SK-N-SH treated with all-trans-retinoic acid at 6 μM for 48 hours (cell line): Measurements from ENCODE around the gene TLL2.

ENCODE experiments used
- ARNTL ChIP-seq: fragments of 450-650 bp; formaldehyde crosslinking; IDR thresholded peaks from 2 replicates; pipeline ENCODE4 v1.5.0; 2020; ENCODE audit warnings: low read depth, mild to moderate bottlenecking, moderate library complexity, borderline replicate concordance
- ESRRG ChIP-seq: fragments of 250-450 bp; sonication (Bioruptor Pico); IDR thresholded peaks from 2 replicates; pipeline ENCODE4 v1.6.1; 2021; ENCODE audit warnings: mild to moderate bottlenecking
- PATZ1 ChIP-seq: fragments of 250-450 bp; sonication (Bioruptor Pico); IDR thresholded peaks from 2 replicates; pipeline ENCODE4 v1.8.0; 2020; ENCODE audit warnings: mild to moderate bottlenecking, moderate library complexity, borderline replicate concordance
- ZC3H10 ChIP-seq: fragments of 250-450 bp; sonication (Bioruptor Pico); IDR thresholded peaks from 2 replicates; pipeline ENCODE4 v1.5.1; 2021; ENCODE audit warnings: mild to moderate bottlenecking, moderate library complexity

- TF ChIP-seq ZC3H10 (CRISPR knock-in tag) (no peak), ARNTL (no peak), PATZ1 (no peak), ESRRG (no peak)
Measured at GRCh38 chr10:96387161-96387560, 126.6 kb downstream of the TLL2 start.
